HL-60/S4 treated with retinoic acid at 250 ng/mL for 4 days and 3 days (cell line): ENCODE data around the gene BCL6.

ENCODE experiments used
- in situ Hi-C: fragments of 300-500 bp; cut with MboI; formaldehyde crosslinking; loops from 2 replicates; pipeline ENCODE4 v1.7.0; 2022; ENCODE audit warnings: low sequenced_read_pairs

The BCL6 gene

GRCh38 chr3:187722206-187722612 is 23.1 kb downstream of the BCL6 start:
- in situ Hi-C loops: loop anchor here (25.0 kb wide), 1 partner anchor 835 kb away; no protein-coding TSS in a partner anchor

DNA sequence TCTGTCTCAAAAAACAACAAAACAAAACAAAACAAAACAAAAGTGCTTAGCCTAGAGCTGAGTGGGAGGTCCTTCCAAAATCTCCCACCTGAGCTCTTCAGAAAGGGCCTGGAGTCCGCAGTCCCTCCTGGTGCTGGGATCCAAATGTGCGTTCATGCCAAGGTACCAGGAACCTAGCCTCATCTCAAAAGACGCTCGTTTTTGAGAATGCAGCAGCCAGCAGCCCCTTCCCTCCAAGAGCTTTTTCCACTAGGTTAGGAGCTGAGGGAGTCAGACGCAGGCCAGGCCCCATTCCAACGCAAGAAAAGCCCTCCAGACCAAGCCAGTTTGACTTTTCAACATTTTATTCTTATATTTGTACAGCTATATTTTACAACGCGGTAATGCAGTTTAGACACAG is 24.2 kb downstream of the BCL6 start:
- in situ Hi-C loops: loop anchor here (25.0 kb wide), 1 partner anchor 834 kb away; no protein-coding TSS in a partner anchor

DNA sequence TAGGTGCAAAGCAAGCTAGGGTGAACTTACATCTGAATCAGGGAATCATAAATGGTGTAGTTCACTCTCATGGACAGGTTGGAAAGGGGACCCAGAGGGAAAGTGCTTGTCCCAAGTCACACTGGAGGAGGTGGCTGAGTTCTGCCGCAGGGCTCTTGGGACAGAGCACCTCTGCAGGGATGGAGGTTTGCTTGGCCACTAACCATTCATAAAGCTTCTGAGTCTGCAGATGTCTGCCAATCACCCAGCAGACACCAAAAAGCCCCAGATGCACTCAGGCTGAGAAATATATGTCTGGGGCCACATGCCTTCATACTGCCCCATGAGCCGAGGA is 25.0 kb downstream of the BCL6 start:
- in situ Hi-C loops: loop anchor here (25.0 kb wide), 1 partner anchor 833 kb away; no protein-coding TSS in a partner anchor

GRCh38 chr3:187719628-187720336 is 25.5 kb downstream of the BCL6 start:
- in situ Hi-C loops: loop anchor here (25.0 kb wide), 1 partner anchor 832 kb away; no protein-coding TSS in a partner anchor

DNA sequence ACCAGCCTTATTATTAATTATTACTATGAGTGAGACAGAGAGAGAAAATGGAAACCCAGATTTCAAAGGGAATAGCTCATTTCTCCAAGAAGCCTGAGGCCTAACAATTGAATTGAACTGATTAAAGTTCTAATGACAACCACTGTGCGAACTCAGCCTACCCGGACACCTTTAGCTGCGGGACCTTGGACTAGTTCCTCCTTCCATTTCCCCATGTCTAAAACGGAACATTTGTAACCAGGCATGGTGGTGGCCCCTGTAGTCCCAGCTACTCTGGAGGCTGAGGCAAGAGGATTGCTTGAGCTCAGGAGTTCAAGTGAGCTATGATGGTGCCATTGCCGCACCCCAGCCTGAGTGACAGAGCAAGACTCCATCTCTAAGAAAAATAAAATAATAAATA is 26.5 kb downstream of the BCL6 start:
- in situ Hi-C loops: loop anchor here (25.0 kb wide), 1 partner anchor 832 kb away; no protein-coding TSS in a partner anchor

- in situ Hi-C loops: loop anchor here (25.0 kb wide), 1 partner anchor 830 kb away; no protein-coding TSS in a partner anchor
Observed at GRCh38 chr3:187717572-187717971, 27.7 kb downstream of the BCL6 start.

DNA sequence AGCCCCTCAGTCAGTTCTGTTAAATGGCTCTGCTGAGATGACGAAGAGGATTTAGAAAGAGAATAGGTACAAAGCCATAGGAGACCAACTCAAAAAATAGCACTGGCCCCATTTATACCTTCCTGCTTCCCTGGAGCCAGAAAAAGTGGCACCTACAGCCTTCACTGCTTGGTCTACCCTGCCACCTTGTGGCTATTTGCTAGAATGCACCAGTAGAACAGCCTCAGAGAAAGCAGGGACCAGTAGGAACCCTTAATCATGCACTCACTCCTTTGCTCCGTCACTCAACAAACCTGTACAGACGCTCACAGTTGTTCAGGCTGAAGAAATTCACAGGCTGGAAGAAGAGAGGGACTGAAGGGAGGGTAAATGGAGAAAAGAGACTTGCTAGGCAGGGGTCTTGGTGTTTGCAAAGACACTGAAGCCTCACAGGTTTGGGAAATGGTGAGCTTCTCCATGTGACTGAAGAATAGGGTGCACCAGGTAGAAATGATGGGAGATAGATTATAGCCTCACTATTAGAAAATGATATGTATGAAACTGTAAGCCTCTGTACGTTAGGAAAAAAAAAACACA is 30.8 kb downstream of the BCL6 start:
- in situ Hi-C loops: loop anchor here (25.0 kb wide), 1 partner anchor 827 kb away; no protein-coding TSS in a partner anchor

DNA sequence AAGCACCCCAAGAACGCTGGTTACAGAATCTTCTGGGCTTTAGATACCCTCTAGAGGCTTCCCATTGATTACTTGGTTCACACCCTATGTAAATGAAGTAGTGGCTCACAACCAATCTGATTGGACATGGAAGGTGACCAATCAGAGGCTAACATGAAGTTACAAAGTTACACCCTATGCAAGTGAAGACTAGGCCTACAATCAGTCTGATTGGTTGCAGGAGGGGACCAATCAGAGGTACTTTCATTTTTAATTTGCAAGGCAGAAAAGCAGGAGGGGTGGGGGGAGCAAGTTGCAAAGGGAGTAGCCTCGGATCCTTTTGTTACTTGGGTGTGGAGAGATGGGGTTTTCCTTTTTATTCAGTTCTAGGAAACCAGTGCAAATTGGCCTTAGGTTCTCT is 31.8 kb downstream of the BCL6 start:
- in situ Hi-C loops: loop anchor here (25.0 kb wide), 1 partner anchor 826 kb away; no protein-coding TSS in a partner anchor

DNA sequence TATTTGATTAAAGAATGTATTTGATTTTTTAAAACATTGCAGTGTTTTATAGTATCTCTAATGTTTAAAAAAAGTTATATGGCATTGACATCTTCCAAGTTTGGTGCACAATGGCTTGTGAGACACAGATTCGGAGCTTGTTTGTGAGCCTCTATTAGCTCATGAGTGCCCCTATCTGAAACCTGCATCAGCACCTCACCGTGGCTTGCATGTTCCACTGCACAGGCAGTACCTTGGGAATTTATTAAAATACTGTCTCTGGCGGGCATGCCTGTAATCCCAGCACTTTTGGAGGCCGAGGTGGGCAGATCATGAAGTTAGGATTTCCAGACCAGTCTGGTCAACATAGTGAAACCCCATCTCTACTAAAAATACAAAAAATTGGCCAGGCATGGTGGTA is 36.1 kb downstream of the BCL6 start:
- in situ Hi-C loops: loop anchor here (25.0 kb wide), 1 partner anchor 822 kb away; no protein-coding TSS in a partner anchor

GRCh38 chr3:187708696-187709095 is 36.6 kb downstream of the BCL6 start:
- in situ Hi-C loops: loop anchor here (25.0 kb wide), 1 partner anchor 821 kb away; no protein-coding TSS in a partner anchor

- in situ Hi-C loops: loop anchor here (25.0 kb wide), 1 partner anchor 820 kb away; no protein-coding TSS in a partner anchor
Observed at GRCh38 chr3:187706971-187707370, 38.3 kb downstream of the BCL6 start.

GRCh38 chr3:187705164-187705563 is 40.1 kb downstream of the BCL6 start:
- in situ Hi-C loops: loop anchor here (25.0 kb wide), 1 partner anchor 818 kb away; no protein-coding TSS in a partner anchor

GRCh38 chr3:187702507-187703033 is 42.7 kb downstream of the BCL6 start, which contains the start of gene RTP2:
TSS of gene RTP2 (minus strand) at chr3:187702557. CDS start at chr3:187702128, 429 bp downstream.
- in situ Hi-C loops: loop anchor here (25.0 kb wide), 1 partner anchor 815 kb away; no protein-coding TSS in a partner anchor

- in situ Hi-C loops: loop anchor here (25.0 kb wide), 1 partner anchor 813 kb away; no protein-coding TSS in a partner anchor
Observed at GRCh38 chr3:187700249-187700648, 45.0 kb downstream of the BCL6 start.

DNA sequence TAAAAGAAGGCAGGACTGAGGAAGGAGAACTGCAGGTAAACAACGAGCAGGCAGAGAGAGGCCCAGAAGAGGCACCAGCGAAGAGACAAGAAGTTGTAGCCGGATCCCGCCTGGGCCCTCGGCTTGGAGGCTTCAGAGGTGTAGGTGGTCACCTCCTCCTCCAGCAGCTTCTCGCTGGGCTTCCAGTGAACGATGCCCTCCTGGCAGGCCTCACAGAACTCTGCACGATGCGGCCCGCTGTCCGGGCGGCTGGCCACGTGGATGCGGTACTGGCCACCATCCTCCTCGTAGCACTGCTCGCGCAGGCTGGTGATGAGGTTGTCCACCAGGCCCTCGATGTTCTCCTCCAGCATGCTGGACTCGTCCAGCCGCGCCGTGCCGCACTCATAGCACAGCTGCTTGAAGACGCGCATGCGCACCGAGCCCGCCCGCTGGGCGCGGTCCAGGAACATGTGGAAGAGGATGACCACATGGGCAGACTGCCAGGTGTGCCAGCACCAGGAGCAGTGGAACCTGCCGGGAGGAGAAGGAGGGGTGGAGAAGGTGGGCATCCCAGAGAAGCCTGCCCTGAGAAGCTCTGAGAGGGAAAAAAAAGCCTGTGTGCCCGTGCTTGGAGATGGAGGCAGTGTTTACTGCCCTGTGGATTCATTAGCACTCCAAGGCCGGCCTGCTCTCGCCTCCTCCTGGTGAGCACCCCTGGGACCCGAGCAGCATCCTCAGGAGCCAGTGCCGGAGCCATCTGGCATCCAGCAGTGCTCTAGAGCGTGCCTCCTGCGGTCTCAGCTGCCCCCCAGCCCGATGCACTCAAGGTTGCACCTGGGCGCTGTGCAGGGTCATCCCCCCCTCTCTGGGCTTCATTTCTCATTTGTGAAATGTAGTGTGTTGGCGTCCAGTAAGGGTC is 46.5 kb downstream of the BCL6 start:
- in situ Hi-C loops: no loop called here

DNA sequence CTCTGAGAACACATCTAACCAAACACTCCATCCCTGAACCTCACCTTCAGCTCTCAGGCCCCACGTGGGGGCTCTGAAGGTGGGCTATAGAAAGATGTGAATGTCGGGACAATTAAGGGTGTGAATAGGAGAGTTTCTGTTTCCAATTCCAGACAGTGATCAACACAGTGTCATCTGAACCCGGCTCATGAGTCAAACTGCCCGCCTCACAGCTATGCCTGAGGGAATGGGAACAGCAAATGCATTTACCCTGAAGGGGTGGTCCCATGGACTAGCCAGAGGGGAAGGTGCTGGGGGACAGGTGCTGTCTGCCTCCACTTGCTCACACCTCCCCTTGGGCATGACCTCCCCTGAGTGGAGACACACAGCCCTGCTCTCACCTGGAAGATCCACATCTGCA is 49.2 kb downstream of the BCL6 start:
- in situ Hi-C loops: no loop called here

DNA sequence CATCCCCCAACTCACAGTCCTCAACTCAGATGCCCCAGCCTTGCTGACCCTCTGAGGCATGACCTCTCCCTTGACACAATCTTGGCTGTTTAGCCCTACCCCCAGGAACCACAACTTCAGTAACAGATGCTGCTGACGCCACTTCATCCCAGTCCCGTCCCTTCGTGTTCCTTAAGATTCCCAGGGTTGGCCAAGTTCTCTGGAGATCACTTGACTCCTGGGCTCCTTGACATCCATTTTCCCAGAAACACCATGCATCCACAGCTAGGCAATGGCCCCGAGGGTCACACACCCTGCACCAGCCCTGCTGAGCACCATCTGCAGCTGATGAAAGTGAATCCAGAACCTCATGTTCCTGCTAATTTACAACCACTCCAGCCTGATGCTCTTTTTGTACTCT is 49.8 kb downstream of the BCL6 start:
- in situ Hi-C loops: no loop called here

DNA sequence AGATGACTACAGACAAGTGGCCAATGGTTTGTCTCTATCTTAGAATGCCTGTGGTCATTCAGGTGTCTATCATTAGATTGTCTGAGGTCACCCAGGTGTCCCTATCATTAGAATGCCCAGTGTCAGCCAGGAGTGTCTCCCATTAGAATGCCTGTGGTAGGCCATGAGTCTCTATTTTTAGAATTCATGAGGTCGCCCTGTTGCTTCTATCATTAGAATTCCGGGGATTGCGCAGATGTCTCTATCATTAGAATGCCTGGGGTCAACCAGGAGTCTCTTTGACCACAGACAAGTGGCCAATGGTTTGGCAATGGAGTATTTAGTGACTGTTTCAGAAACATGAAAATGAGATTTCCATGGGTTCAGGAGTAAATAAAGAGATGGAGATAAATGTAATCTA is 50.5 kb downstream of the BCL6 start:
- in situ Hi-C loops: no loop called here

DNA sequence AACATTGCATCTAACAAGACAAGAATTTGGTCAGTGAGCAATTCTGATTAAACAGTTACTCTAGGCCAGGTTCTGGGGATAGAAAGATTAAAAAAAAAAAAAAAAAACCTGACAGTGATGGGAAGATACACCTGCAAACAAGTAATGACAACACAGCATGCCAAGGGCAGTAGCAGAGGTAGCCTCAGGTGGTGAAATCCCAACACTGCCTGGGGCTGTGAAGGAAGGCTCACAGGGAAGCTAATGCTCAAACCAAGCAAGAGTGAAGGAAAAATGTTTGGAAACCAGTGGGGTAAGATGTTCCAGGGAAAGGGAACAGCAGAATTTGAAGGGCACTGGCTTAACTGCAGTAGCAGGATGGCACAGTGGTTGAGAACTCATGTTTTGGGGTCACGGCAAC is 51.8 kb downstream of the BCL6 start:
- in situ Hi-C loops: no loop called here

- in situ Hi-C loops: no loop called here
Observed at GRCh38 chr3:187689984-187690383, 55.3 kb downstream of the BCL6 start.
